PC-9 (cell line): ENCODE measurements around the gene NTM. TPM values are rescaled to one million over a fixed set of nuclear protein-coding genes. Genes with fewer than 3 reads are reported as not detected.

ENCODE experiments used
- BruUV-seq: library from RNA; stranded (reverse); fragments of 400-500 nt; replicated peaks from 2 replicates; lab custom pipeline; 2021; lab: Mats Ljungman, UMichigan
- CTCF ChIA-PET: fragments of 300-600 bp; sonication (Branson Sonifier 250); formaldehyde crosslinking; loops from one replicate; lab custom pipeline; 2022; ENCODE audit warnings: antibody characterized with exemption; lab: Charles Lee
- POLR2A ChIA-PET: fragments of 300-600 bp; sonication (Branson Sonifier 250); formaldehyde crosslinking; loops from one replicate; lab custom pipeline; 2022; ENCODE audit warnings: antibody characterized with exemption; ENCODE audit not compliant: unreplicated experiment; lab: Charles Lee
- DNase-seq, 2 experiments: peaks; one replicate each; pipeline versions ENCODE4 v3.0.0 to v3.0.0-alpha.2; 2015 to 2022; ENCODE audit warnings: mixed read lengths in 1 of 2
- H2AFZ ChIP-seq: fragments of 200-600 bp; sonication (generic); 2 replicates; pipeline ENCODE4 v1.8.1; 2017; ENCODE audit warnings: antibody characterized with exemption
- H3F3A ChIP-seq: fragments of 200-600 bp; sonication (generic); 2 replicates; pipeline ENCODE4 v1.8.1; 2017; ENCODE audit warnings: antibody characterized with exemption, mild to moderate bottlenecking, low read depth; ENCODE audit not compliant: insufficient read depth
- H3K27ac ChIP-seq: fragments of 200-600 bp; sonication (generic); 2 replicates; pipeline ENCODE4 v1.6.1; 2016; ENCODE audit warnings: mixed run types
- H3K27me3 ChIP-seq: fragments of 200-600 bp; sonication (generic); 2 replicates; pipeline ENCODE4 v1.6.1; 2016; ENCODE audit warnings: low read depth, mixed run types; ENCODE audit not compliant: insufficient read depth
- H3K36me3 ChIP-seq: fragments of 200-600 bp; sonication (generic); 2 replicates; pipeline ENCODE4 v1.6.1; 2016; ENCODE audit warnings: low read depth, mixed run types
- H3K4me1 ChIP-seq: fragments of 200-600 bp; sonication (generic); replicated peaks from 2 replicates; pipeline ENCODE4 v1.6.1; 2016; ENCODE audit warnings: mixed run types; ENCODE audit not compliant: insufficient read depth
- H3K4me2 ChIP-seq: fragments of 200-600 bp; sonication (generic); 2 replicates; pipeline ENCODE4 v1.6.1; 2017; ENCODE audit warnings: mixed run types
- H3K4me3 ChIP-seq: fragments of 200-600 bp; sonication (generic); 2 replicates; pipeline ENCODE4 v1.6.1; 2016; ENCODE audit warnings: mixed run types
- H3K79me2 ChIP-seq: fragments of 200-600 bp; sonication (generic); 2 replicates; pipeline ENCODE4 v1.6.1; 2017; ENCODE audit warnings: low read depth, mixed run types
- H3K9me2 ChIP-seq: fragments of 200-600 bp; sonication (generic); 2 replicates; pipeline ENCODE4 v1.8.1; 2017; ENCODE audit warnings: mild to moderate bottlenecking; ENCODE audit not compliant: insufficient read depth
- H3K9me3 ChIP-seq: fragments of 200-600 bp; sonication (generic); 2 replicates; pipeline ENCODE4 v1.8.1; 2016; ENCODE audit warnings: low read depth; ENCODE audit not compliant: insufficient read depth
- H4K20me1 ChIP-seq: fragments of 200-600 bp; sonication (generic); 2 replicates; pipeline ENCODE4 v1.8.1; 2017; ENCODE audit not compliant: insufficient read depth
- EZH2 ChIP-seq: fragments of 200-600 bp; sonication (generic); IDR thresholded peaks from 2 replicates; pipeline ENCODE4 v1.8.0; 2017; ENCODE audit warnings: antibody characterized with exemption, low read depth
- intact Hi-C: fragments of 100-400 bp; cut with micrococcal nuclease; formaldehyde crosslinking; loops from one replicate; pipeline ENCODE4 v1.10.0; 2022; ENCODE audit not compliant: unreplicated experiment
- total RNA-seq: library from RNA; stranded (reverse); gene quantifications from 2 replicates; pipeline ENCODE4 v1.2.3, GENCODE V29; 2021
- TF ChIP-seq, protein P1 (sequence below): fragments of 200-600 bp; sonication (generic); conservative IDR thresholded peaks from 2 replicates; pipeline ENCODE4 v1.6.1; 2017; ENCODE audit warnings: mixed run types, antibody characterized with exemption, mild to moderate bottlenecking, moderate library complexity

NTM gene
- total RNA-seq, 1 experiment from 2014 or later, result not detected

DNA sequence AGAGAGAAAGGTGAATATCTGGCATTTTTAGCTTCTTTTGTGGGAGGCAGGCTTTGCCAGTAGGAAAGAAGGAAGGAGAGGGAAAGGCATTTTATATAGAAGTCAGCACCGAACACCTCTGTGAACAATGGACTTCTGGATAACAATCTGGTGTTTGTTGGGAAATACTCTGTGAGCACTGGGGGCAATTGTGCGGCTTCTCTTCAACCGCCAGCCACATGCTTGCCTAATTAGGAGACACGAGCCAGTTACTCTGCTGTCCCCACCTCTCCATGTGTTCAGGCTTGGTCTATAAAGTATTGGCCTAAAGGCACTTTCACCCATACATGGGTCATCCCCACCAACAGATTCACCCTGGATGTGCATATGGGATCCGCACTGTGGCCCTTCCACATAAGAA is 523.6 kb downstream of the NTM start:
- BruUV-seq, result no TSS peak
- TF ChIP-seq, protein P1, sequence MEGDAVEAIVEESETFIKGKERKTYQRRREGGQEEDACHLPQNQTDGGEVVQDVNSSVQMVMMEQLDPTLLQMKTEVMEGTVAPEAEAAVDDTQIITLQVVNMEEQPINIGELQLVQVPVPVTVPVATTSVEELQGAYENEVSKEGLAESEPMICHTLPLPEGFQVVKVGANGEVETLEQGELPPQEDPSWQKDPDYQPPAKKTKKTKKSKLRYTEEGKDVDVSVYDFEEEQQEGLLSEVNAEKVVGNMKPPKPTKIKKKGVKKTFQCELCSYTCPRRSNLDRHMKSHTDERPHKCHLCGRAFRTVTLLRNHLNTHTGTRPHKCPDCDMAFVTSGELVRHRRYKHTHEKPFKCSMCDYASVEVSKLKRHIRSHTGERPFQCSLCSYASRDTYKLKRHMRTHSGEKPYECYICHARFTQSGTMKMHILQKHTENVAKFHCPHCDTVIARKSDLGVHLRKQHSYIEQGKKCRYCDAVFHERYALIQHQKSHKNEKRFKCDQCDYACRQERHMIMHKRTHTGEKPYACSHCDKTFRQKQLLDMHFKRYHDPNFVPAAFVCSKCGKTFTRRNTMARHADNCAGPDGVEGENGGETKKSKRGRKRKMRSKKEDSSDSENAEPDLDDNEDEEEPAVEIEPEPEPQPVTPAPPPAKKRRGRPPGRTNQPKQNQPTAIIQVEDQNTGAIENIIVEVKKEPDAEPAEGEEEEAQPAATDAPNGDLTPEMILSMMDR, result no peak
- TF ChIP-seq EZH2, result no peak
- Histone ChIP-seq H3K36me3 (no peaks in the 10 kb centered on the region), H4K20me1 (no peaks in the 10 kb centered on the region), H3K9me3 (no peaks in the 10 kb centered on the region), H3K4me3 (no peak overlapping the region), H3K9me2 (no peaks in the 10 kb centered on the region), H3K27me3 (peaks cover 25% of the 10 kb centered on the region; the same call in 1 of the 2 replicates), H3K79me2 (no peaks in the 10 kb centered on the region), H3K27ac (no peak overlapping the region), H2AFZ (no peak overlapping the region), H3F3A (no peaks in the 10 kb centered on the region), H3K4me2 (no peak overlapping the region), H3K4me1 (no peaks in the 10 kb centered on the region)
- POLR2A ChIA-PET, result no interaction called here
- DNase-seq, result no peak
- intact Hi-C loops, result no loop called here
- CTCF ChIA-PET, result no interaction called here

DNA sequence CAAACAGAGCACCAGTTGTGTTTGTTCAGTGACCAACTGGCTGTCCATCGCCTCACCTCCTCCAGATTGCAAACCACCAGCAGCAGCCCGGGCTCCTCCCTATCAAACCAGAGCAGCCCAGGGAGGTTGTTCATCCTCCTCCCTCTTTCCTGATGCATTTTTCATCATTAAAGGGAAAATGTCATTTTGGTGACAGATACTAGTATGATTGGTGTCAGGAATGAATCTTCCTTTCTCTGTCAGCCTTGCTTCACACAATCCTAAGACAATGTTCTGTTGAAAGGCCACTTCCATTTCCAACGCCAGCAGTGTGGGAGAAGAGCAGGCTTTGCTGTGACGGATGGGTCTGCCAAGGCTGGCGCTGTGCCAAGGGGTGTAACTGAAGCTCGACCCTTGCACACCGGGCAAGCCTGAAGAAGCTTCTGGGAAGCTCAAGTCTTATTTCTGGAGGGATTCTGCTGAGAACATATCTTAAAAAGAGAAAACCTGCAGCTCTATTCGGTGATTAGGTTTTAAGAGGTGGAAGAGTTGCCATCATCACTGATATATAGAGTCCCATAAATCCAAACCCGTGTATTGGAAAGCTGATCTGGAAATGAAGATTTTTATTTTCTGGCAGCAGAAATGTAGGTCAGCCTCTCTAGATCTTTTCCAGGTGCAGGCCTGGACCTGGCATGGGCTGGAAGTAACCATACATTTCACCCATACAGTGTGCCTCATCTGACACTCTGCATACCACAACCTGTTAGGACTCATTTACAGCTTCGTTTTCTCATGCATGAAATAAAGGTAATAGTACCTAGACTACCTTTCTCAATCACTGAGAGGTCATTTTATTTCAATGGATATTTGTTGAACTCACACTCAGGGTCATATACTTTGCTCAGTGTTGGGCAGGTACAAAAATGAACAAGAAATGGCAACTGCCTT is 524.5 kb downstream of the NTM start:
- H3K27ac ChIP-seq, result no peak overlapping the region
- CTCF ChIA-PET, result no interaction called here

DNA sequence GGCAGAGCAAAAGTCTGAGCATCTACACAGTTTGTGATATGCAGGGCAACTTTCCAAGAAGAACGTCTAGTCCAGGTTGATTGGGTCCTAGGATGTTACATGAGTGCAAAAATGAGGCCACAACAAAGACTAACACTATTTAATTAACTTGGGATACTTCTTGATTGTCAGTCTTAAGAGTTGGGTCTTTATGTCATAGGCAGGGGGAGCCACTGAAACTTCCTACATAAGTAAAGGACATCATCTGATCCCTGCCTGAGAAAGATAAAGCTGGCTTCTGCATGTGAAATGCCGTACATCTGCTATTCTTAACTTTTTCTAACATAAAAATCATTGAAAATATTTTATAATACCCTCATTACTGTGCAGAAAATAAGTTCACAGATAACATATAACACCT is 525.5 kb downstream of the NTM start:
- no peaks in the 10 kb centered on the region for H3K79me2 ChIP-seq
- POLR2A ChIA-PET, result no interaction called here
- no peaks in the 10 kb centered on the region for H3K9me3 ChIP-seq
- no peaks in the 10 kb centered on the region for H3F3A ChIP-seq
- H3K27ac ChIP-seq, result no peak overlapping the region
- H2AFZ ChIP-seq, result no peak overlapping the region
- H3K27me3 ChIP-seq, result peaks cover 25% of the 10 kb centered on the region; the same call in 1 of the 2 replicates
- intact Hi-C loops, result no loop called here
- BruUV-seq, result no TSS peak
- no peaks in the 10 kb centered on the region for H4K20me1 ChIP-seq
- no peaks in the 10 kb centered on the region for H3K36me3 ChIP-seq
- no peak overlapping the region for H3K4me2 ChIP-seq
- H3K9me2 ChIP-seq, result no peaks in the 10 kb centered on the region
- TF ChIP-seq EZH2, result no peak
- TF ChIP-seq, protein P1, result no peak
- CTCF ChIA-PET, result no interaction called here
- H3K4me3 ChIP-seq, result no peak overlapping the region
- H3K4me1 ChIP-seq, result no peaks in the 10 kb centered on the region
- DNase-seq, result no peak

More for the DNA sequence above, 524.5 kb downstream of the NTM start:
- Histone ChIP-seq H3F3A (no peaks in the 10 kb centered on the region), H3K36me3 (no peaks in the 10 kb centered on the region), H3K9me3 (no peaks in the 10 kb centered on the region), H3K27me3 (peaks cover 25% of the 10 kb centered on the region; the same call in 1 of the 2 replicates), H4K20me1 (no peaks in the 10 kb centered on the region), H3K9me2 (no peaks in the 10 kb centered on the region), H2AFZ (no peak overlapping the region), H3K4me3 (no peak overlapping the region), H3K79me2 (no peaks in the 10 kb centered on the region), H3K4me2 (no peak overlapping the region), H3K4me1 (no peaks in the 10 kb centered on the region)
- no TSS peak for BruUV-seq
- intact Hi-C loops, result no loop called here
- POLR2A ChIA-PET, result no interaction called here
- DNase-seq, result no peak
- TF ChIP-seq EZH2, result no peak
- TF ChIP-seq, protein P1, result no peak
